A549 treated with Mapracorat at 1 μM for 4 hours (cell line): Measurements from ENCODE around the gene TOR1AIP2. TPM values are rescaled to one million over a fixed set of nuclear protein-coding genes. Genes with fewer than 3 reads are reported as not detected.

Source experiments
- total RNA-seq: library from RNA; stranded (reverse); fragments of 200-300 nt; extraction: Qiagen RNA extraction; gene quantifications from 5 replicates; pipeline ENCODE4 v1.2.3, GENCODE V29; 2022

The TOR1AIP2 gene
- total RNA-seq: 14.5 to 19.5 TPM (median 17.8 TPM) in 5 replicates

DNA sequence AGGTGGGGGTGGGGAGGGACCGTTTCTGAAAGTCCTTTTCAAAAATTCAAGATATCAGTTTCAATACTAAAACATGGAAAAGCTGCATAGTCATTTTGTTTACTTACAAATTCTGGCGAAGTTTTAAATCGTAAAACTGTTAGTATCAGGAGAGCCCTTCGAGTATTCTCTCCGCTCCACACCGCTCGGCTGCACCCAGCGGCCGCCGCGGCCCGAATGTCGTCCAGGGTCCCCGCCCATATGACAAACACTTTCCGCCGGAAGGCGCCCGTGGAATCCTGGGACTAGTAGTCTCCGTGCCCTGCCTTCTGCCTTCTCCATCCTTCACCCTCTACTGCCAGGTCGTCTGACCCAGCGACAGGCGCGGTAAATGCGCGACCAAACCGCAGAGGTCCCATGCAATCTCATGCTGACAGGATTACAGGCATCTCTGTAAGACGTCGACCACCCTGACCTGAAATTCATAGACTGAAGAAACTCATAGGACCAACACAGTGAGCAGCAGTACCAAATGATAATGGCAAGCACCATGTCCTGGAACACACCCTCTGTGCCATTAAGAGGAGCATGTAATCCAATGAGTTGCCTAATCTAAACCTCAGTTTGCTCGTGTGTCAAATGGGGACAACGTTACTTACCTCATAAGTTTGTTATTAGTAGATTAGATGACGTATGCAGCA, at the start of gene TOR1AIP2:
Gene TOR1AIP2 (minus strand): TSS at position 218 of the 680 bp plus-strand sequence. CDS start 25,138 bp downstream, outside the sequence.

DNA sequence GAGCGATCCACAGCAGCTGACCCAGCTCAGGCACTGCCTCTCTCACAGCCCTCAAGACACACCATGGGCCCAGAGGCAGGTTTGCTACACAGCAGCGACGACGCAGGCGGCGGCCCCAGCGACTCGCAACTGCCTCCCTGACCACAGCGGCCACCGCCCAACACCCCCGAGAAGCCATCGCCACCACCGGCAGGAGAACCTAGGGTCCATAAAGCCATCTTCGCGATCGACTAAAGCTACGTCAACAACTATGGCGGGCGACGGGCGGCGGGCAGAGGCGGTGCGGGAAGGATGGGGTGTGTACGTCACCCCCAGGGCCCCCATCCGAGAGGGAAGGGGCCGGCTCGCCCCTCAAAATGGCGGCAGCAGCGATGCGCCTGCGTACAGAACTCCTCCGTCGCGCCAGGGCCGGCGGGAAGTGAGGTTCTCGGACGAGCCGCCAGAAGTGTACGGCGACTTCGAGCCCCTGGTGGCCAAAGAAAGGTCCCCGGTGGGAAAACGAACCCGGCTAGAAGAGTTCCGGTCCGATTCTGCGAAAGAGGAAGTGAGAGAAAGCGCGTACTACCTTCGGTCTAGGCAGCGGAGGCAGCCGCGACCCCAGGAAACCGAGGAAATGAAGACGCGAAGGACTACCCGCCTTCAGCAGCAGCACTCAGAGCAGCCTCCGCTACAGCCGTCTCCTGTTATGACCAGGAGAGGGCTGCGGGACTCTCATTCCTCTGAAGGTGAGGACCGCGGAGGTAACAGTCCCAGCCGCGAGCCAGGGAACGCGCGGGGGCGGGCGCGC, 4.8 kb upstream of the TOR1AIP2 start, which contains the start of gene TOR1AIP1:
Gene TOR1AIP1 (plus strand): TSS at position 33 of the 787 bp plus-strand sequence. CDS start 218 bp downstream, at position 251.

Other genes with a start within 250 kb of the TOR1AIP2 start
- gene FAM163A, start 134.5 kb downstream of the TOR1AIP2 start, total RNA-seq: 0.04 TPM in 1 of 5 replicates, not detected in the others
- gene TOR1AIP1, start 4.5 kb upstream of the TOR1AIP2 start, total RNA-seq: 27.9 to 30.1 TPM (median 29.5 TPM) in 5 replicates
- gene CEP350, start 77.0 kb upstream of the TOR1AIP2 start, total RNA-seq: 8.3 to 14.9 TPM (median 11.3 TPM) in 5 replicates